Measurements from ENCODE around the gene NKD2. TPM values are rescaled to one million over a fixed set of nuclear protein-coding genes. Genes with fewer than 3 reads are reported as not detected.

NKD2 gene
- polyA plus RNA-seq, 1 of the 3 experiments (the other 2 are of a cell fraction), result not detected

DNA sequence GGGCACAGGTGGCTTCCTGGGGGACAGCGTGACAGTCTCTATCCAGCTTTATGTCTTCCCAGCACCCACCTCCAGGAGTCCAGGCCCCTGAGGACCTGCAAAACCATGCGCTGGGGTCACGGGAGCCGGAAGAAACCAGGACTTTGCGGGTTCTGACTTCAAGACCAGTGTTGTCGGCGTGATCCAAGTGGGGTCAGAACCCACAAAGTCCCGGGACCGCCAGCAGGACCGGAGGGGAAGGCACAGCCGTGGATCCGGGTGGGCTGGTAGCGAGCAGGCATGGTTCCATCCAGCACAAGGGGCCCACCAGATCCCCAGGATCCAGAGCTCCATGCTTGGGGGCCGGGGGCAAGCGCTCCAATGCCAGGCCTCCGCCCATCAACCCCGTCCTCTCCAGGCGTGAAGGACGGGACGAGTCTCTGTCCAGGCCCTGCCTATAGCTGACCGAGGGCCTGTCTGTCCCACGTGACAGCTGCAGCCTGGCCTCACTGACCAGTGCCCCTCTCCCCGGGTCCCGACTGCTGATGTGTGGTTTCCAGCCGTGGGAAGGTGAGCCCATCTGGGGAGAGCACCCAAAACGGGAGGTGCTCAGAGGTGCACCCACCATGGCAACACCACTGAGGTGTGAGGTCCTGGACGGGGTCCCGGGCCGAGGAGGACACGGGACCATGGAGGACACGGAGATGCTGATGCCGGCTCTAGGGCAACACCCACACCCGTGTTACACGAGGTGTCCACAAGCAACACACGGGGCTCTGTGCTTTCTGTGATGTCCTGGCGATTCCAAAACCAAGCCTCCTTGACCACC is 54.4 kb downstream of the NKD2 start:
- 94% methylated on average over 16 of the region's 36 CpGs for WGBS (ENCODE audit: low lambda C conversion rate)
- H4K20me1 ChIP-seq (ENCODE audit: insufficient read depth), result no peaks in the 10 kb centered on the region
- H3F3A ChIP-seq (replicated peaks; ENCODE audit: insufficient read depth), result no peaks in the 10 kb centered on the region
- DNase-seq, result peak; percentile 22
- H3K9ac ChIP-seq, result no peak overlapping the region
- POLR2A ChIA-PET, result no interaction called here
- H3K27me3 ChIP-seq (ENCODE audit: insufficient read depth), result no peaks in the 10 kb centered on the region
- TF ChIP-seq SMC3 (IDR thresholded peaks at IDR 0.05; ENCODE audit: low read depth, low read length) (no peak), NRF1 (IDR thresholded peaks at IDR 0.05; ENCODE audit: low read depth, low read length) (no peak), RXRA (IDR thresholded peaks at IDR 0.05; ENCODE audit: borderline replicate concordance, low read depth) (no peak), GATA2 (CRISPR knock-in tag; IDR thresholded peaks at IDR 0.05) (no peak), POLR2AphosphoS5 (IDR thresholded peaks at IDR 0.05; ENCODE audit: low read depth, low read length) (no peak), TAF1 (IDR thresholded peaks at IDR 0.05; ENCODE audit: borderline replicate concordance, low read depth, low read length) (no peak), CHD2 (IDR thresholded peaks at IDR 0.05; ENCODE audit: low read length, partially characterized antibody) (no peak), EP300 (IDR thresholded peaks at IDR 0.05; ENCODE audit: borderline replicate concordance in 1 of 2, low read depth in 1 of 2, low read length in 1 of 2) (no peak), YY1 (IDR thresholded peaks at IDR 0.05; ENCODE audit: low read depth) (no peak)
- TF ChIP-seq, protein P1, sequence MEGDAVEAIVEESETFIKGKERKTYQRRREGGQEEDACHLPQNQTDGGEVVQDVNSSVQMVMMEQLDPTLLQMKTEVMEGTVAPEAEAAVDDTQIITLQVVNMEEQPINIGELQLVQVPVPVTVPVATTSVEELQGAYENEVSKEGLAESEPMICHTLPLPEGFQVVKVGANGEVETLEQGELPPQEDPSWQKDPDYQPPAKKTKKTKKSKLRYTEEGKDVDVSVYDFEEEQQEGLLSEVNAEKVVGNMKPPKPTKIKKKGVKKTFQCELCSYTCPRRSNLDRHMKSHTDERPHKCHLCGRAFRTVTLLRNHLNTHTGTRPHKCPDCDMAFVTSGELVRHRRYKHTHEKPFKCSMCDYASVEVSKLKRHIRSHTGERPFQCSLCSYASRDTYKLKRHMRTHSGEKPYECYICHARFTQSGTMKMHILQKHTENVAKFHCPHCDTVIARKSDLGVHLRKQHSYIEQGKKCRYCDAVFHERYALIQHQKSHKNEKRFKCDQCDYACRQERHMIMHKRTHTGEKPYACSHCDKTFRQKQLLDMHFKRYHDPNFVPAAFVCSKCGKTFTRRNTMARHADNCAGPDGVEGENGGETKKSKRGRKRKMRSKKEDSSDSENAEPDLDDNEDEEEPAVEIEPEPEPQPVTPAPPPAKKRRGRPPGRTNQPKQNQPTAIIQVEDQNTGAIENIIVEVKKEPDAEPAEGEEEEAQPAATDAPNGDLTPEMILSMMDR (IDR thresholded peaks at IDR 0.05), result no peak
- TF ChIP-seq, protein P2, sequence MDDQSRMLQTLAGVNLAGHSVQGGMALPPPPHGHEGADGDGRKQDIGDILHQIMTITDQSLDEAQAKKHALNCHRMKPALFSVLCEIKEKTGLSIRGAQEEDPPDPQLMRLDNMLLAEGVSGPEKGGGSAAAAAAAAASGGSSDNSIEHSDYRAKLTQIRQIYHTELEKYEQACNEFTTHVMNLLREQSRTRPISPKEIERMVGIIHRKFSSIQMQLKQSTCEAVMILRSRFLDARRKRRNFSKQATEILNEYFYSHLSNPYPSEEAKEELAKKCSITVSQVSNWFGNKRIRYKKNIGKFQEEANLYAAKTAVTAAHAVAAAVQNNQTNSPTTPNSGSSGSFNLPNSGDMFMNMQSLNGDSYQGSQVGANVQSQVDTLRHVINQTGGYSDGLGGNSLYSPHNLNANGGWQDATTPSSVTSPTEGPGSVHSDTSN (IDR thresholded peaks at IDR 0.05), result no peak
- TF ChIP-seq, protein P3, sequence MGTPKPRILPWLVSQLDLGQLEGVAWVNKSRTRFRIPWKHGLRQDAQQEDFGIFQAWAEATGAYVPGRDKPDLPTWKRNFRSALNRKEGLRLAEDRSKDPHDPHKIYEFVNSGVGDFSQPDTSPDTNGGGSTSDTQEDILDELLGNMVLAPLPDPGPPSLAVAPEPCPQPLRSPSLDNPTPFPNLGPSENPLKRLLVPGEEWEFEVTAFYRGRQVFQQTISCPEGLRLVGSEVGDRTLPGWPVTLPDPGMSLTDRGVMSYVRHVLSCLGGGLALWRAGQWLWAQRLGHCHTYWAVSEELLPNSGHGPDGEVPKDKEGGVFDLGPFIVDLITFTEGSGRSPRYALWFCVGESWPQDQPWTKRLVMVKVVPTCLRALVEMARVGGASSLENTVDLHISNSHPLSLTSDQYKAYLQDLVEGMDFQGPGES (IDR thresholded peaks at IDR 0.05; ENCODE audit: low read depth, low read length), result no peak
- TF ChIP-seq, protein P4, sequence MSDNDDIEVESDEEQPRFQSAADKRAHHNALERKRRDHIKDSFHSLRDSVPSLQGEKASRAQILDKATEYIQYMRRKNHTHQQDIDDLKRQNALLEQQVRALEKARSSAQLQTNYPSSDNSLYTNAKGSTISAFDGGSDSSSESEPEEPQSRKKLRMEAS (IDR thresholded peaks at IDR 0.05; ENCODE audit: low read depth), result no peak
- H3K79me2 ChIP-seq (ENCODE audit: insufficient read depth), result no peaks in the 10 kb centered on the region
- CTCF ChIA-PET, result no interaction called here
- no peaks in the 10 kb centered on the region for H3K4me1 ChIP-seq (ENCODE audit: control insufficient read depth in 1 of 2, insufficient read depth in 2 of 2, low read depth in 1 of 2, low read length in 1 of 2)
- H3K27ac ChIP-seq (ENCODE audit: low read depth in 2 of 2, low read length in 1 of 2), result no peak overlapping the region
- no peaks in the 10 kb centered on the region for H3K36me3 ChIP-seq (replicated peaks in 1 of 2; ENCODE audit: control insufficient read depth in 1 of 2, insufficient read depth in 2 of 2, low read length in 1 of 2)
- no peak overlapping the region for H3K4me2 ChIP-seq
- no peaks in the 10 kb centered on the region for H3K9me3 ChIP-seq
- no peak overlapping the region for H3K4me3 ChIP-seq (ENCODE audit: low read depth in 2 of 2, low read length in 1 of 2)
- H2AFZ ChIP-seq (ENCODE audit: low read depth), result no peak overlapping the region
- no peaks in the 10 kb centered on the region for H3K9me2 ChIP-seq
